CD14-positive monocyte (primary cell): ENCODE measurements around the gene SUSD1. TPM values are rescaled to one million over a fixed set of nuclear protein-coding genes. Genes with fewer than 3 reads are reported as not detected.

Source experiments
- DNase-seq, 3 donors: peaks; one replicate each; pipeline ENCODE4 v3.0.0-alpha.2; 2011 to 2022
- H2AFZ ChIP-seq: 2 replicates; pipeline ENCODE4 v1.6.0; 2012; ENCODE audit warnings: mild to moderate bottlenecking, low read depth, low read length, inconsistent platforms; ENCODE audit not compliant: insufficient read depth, poor library complexity, severe bottlenecking
- H3K27ac ChIP-seq, 2 donors: 1 replicate in 1 of 2; 2 replicates in 1 of 2; pipeline ENCODE4 v1.5.1; 2012 to 2013; ENCODE audit warnings: low read length in 2 of 2, control low read depth in 1 of 2, inconsistent platforms in 1 of 2, low read depth in 1 of 2, mild to moderate bottlenecking in 1 of 2
- H3K27me3 ChIP-seq, 2 donors: one replicate each; pipeline versions ENCODE4 v1.6.0 to v1.6.1; 2011 to 2013; ENCODE audit warnings: low read length in 2 of 2; ENCODE audit not compliant: control insufficient read depth in 2 of 2, insufficient read depth in 2 of 2
- H3K36me3 ChIP-seq, 2 donors: replicated peaks in 1 of 2; 1 replicate in 1 of 2; 2 replicates in 1 of 2; pipeline versions ENCODE4 v1.5.1 to v1.6.1; 2012 to 2013; ENCODE audit warnings: low read length in 2 of 2, control low read depth in 1 of 2, inconsistent platforms in 1 of 2, mild to moderate bottlenecking in 1 of 2; ENCODE audit not compliant: insufficient read depth in 2 of 2, control insufficient read depth in 1 of 2
- H3K4me1 ChIP-seq, 2 donors: 1 replicate in 1 of 2; 2 replicates in 1 of 2; pipeline versions ENCODE4 v1.5.1 to v1.6.1; 2012 to 2013; ENCODE audit warnings: low read length in 2 of 2, control low read depth in 1 of 2, inconsistent platforms in 1 of 2, mild to moderate bottlenecking in 1 of 2, moderate library complexity in 1 of 2; ENCODE audit not compliant: insufficient read depth in 2 of 2, control insufficient read depth in 1 of 2
- H3K4me2 ChIP-seq: replicated peaks from 2 replicates; pipeline ENCODE3; 2012; ENCODE audit warnings: low read length, moderate library complexity, mild to moderate bottlenecking; ENCODE audit not compliant: poor library complexity, severe bottlenecking; ENCODE audit errors: extremely low read depth
- H3K4me3 ChIP-seq, 3 experiments: fragments of 200-600 bp in 1 of 3; sonication (generic) in 1 of 3; replicated peaks in 1 of 3; 1 replicate in 2 of 3; 2 replicates in 1 of 3; pipeline ENCODE4 v1.5.1; 2011 to 2013; ENCODE audit warnings: low read length in 3 of 3, mild to moderate bottlenecking in 3 of 3, control low read depth in 2 of 3, low read depth in 2 of 3, inconsistent platforms in 1 of 3, moderate library complexity in 1 of 3
- H3K79me2 ChIP-seq: 2 replicates; pipeline ENCODE4 v1.6.0; 2012; ENCODE audit warnings: mild to moderate bottlenecking, control low read depth, inconsistent platforms, low read length, moderate library complexity; ENCODE audit not compliant: insufficient read depth
- H3K9ac ChIP-seq: 2 replicates; pipeline ENCODE4 v1.6.0; 2017; ENCODE audit warnings: low read length, mild to moderate bottlenecking; ENCODE audit not compliant: insufficient read depth, poor library complexity, severe bottlenecking
- H3K9me3 ChIP-seq, 2 donors: replicated peaks in 1 of 2; 1 replicate in 1 of 2; 2 replicates in 1 of 2; pipeline versions ENCODE4 v1.5.1 to v1.6.1; 2012 to 2013; ENCODE audit warnings: low read length in 2 of 2, control low read depth in 1 of 2; ENCODE audit not compliant: control insufficient read depth in 1 of 2, insufficient read depth in 1 of 2
- H4K20me1 ChIP-seq: 2 replicates; pipeline ENCODE4 v1.6.0; 2012; ENCODE audit warnings: mild to moderate bottlenecking, low read length, control low read depth, moderate library complexity; ENCODE audit not compliant: insufficient read depth
- H3K27ac Mint-ChIP-seq, 7 donors: one replicate each; pipeline ENCODE4 v1.8.0; 2020; ENCODE audit warnings: mild to moderate bottlenecking in 7 of 7, mixed read lengths in 7 of 7, moderate library complexity in 6 of 7, inconsistent platforms in 2 of 7
- H3K27me3 Mint-ChIP-seq, 3 donors: one replicate each; pipeline ENCODE4 v1.8.0; 2021 to 2022; ENCODE audit warnings: low read depth in 3 of 3, mild to moderate bottlenecking in 3 of 3, mixed read lengths in 3 of 3, moderate library complexity in 3 of 3, inconsistent platforms in 1 of 3
- H3K36me3 Mint-ChIP-seq, 2 donors: one replicate each; pipeline ENCODE4 v1.8.0; 2020; ENCODE audit warnings: mixed read lengths in 2 of 2, inconsistent platforms in 1 of 2, mild to moderate bottlenecking in 1 of 2
- H3K4me1 Mint-ChIP-seq: one replicate; pipeline ENCODE4 v1.8.0; 2020; ENCODE audit warnings: mild to moderate bottlenecking, mixed read lengths
- H3K4me3 Mint-ChIP-seq, 2 donors: one replicate each; pipeline ENCODE4 v1.8.0; 2020; ENCODE audit warnings: mild to moderate bottlenecking in 2 of 2, mixed read lengths in 2 of 2, moderate library complexity in 1 of 2
- H3K9me3 Mint-ChIP-seq, 7 donors: one replicate each; pipeline ENCODE4 v1.8.0; 2020 to 2022; ENCODE audit warnings: mixed read lengths in 7 of 7, mild to moderate bottlenecking in 6 of 7, moderate library complexity in 6 of 7, inconsistent platforms in 2 of 7
- CTCF ChIP-seq: fragments of 200-600 bp; IDR thresholded peaks from one replicate; pipeline ENCODE4 v1.8.0; 2022; ENCODE audit warnings: antibody characterized with exemption, mild to moderate bottlenecking
- WGBS: methylation state at CpG from one replicate; pipeline ENCODE4 v1.1.5; 2013; ENCODE audit warnings: missing lambda C conversion rate; ENCODE audit not compliant: insufficient coverage; 5-methylcytosine and 5-hydroxymethylcytosine counted together
- intact Hi-C, 2 donors: fragments of 100-400 bp; cut with micrococcal nuclease; formaldehyde crosslinking; loops; one replicate each; pipeline versions ENCODE4 v1.15.0 to v1.15.1; 2023
- polyA plus RNA-seq, 3 donors: library from polyadenylated mRNA; depleted of rRNA in 1 of 3; unstranded in 2 of 3; stranded (reverse) in 1 of 3; fragments of 300-500 nt in 2 of 3; fragments of >200 nt in 1 of 3; fragmentation: Illumina TruSeq in 2 of 3; gene quantifications; 1 replicate in 2 of 3; 2 replicates in 1 of 3; pipeline ENCODE4 v1.2.3, GENCODE V29; 2012 to 2021

The SUSD1 gene
- polyA plus RNA-seq, 3 donors = 29.1 to 42.3 (median 30.9) TPM

GRCh38 chr9:112124156-112124555 is 50.9 kb downstream of the SUSD1 start:
- Histone ChIP-seq H3K9ac (no peak overlapping the region), H2AFZ (no peak overlapping the region), H3K36me3 (peaks cover 46 to 85% of the 10 kb centered on the region in 2 donors), H3K4me2 (no peak overlapping the region), H3K27me3 (no peaks in the 10 kb centered on the region), H4K20me1 (no peaks in the 10 kb centered on the region), H3K79me2 (no peaks in the 10 kb centered on the region), H3K4me1 (no peaks in the 10 kb centered on the region), H3K4me3 (no peak overlapping the region), H3K27ac (no peak overlapping the region), H3K9me3 (no peaks in the 10 kb centered on the region)
- H3K27ac Mint-ChIP-seq = no peak overlapping the region
- H3K27me3 Mint-ChIP-seq = no peaks in the 10 kb centered on the region
- H3K36me3 Mint-ChIP-seq = peaks cover 78 to 91% of the 10 kb centered on the region in 2 donors
- peaks cover 0 to 3% (median 0%) of the 10 kb centered on the region in 7 donors for H3K9me3 Mint-ChIP-seq
- intact Hi-C loops = no loop called here
- H3K4me1 Mint-ChIP-seq = no peaks in the 10 kb centered on the region
- 100% methylated on average over 2 of the region's 5 CpGs for WGBS
- DNase-seq = no peak
- TF ChIP-seq CTCF = no peak
- no peak overlapping the region for H3K4me3 Mint-ChIP-seq

GRCh38 chr9:112121633-112122032 is 53.5 kb downstream of the SUSD1 start:
- no peaks in the 10 kb centered on the region for H3K27me3 Mint-ChIP-seq
- no peak overlapping the region for H3K4me3 ChIP-seq
- peaks cover 65 to 97% of the 10 kb centered on the region in 2 donors for H3K36me3 ChIP-seq
- peak overlapping the region in 1 of 7 donors; percentile 41 for H3K27ac Mint-ChIP-seq
- H3K36me3 Mint-ChIP-seq = peaks cover 80 to 87% of the 10 kb centered on the region in 2 donors
- no peak for DNase-seq
- no peaks in the 10 kb centered on the region for H3K27me3 ChIP-seq
- H3K27ac ChIP-seq = no peak overlapping the region
- H3K4me2 ChIP-seq = no peak overlapping the region
- H3K9ac ChIP-seq = no peak overlapping the region
- no peak overlapping the region for H3K4me3 Mint-ChIP-seq
- TF ChIP-seq CTCF = no peak
- no peaks in the 10 kb centered on the region for H3K4me1 Mint-ChIP-seq
- no peaks in the 10 kb centered on the region for H3K9me3 ChIP-seq
- H3K79me2 ChIP-seq = no peaks in the 10 kb centered on the region
- H4K20me1 ChIP-seq = peaks cover 5% of the 10 kb centered on the region
- no peak overlapping the region for H2AFZ ChIP-seq
- H3K9me3 Mint-ChIP-seq = peaks cover 0 to 3% (median 0%) of the 10 kb centered on the region in 7 donors
- intact Hi-C loops = no loop called here
- no peaks in the 10 kb centered on the region for H3K4me1 ChIP-seq
- WGBS = no CpG with 5 or more reads among the region's 4 CpGs
